HepG2 (cell line): Measurements from ENCODE around the gene NUP62.

Experiments used
- CTCF ChIP-seq: sonication (generic); formaldehyde crosslinking; IDR thresholded peaks from 2 replicates; pipeline ENCODE4 v1.5.0; 2020; ENCODE audit warnings: mild to moderate bottlenecking, missing genetic modification reagents, moderate library complexity
- HMGXB4 ChIP-seq, 2 experiments: sonication (generic) in 1 of 2; formaldehyde crosslinking in 1 of 2; IDR thresholded peaks; 2 replicates each; pipeline versions ENCODE4 v1.4.0 to v1.6.1; 2018 to 2020; ENCODE audit warnings: missing genetic modification reagents in 2 of 2, borderline replicate concordance in 1 of 2, low read depth in 1 of 2, mild to moderate bottlenecking in 1 of 2, missing biosample characterization in 1 of 2
- IRX3 ChIP-seq: sonication (generic); formaldehyde crosslinking; IDR thresholded peaks from 2 replicates; pipeline ENCODE4 v1.8.1; 2023; ENCODE audit warnings: mild to moderate bottlenecking, low read depth, missing genetic modification reagents, borderline replicate concordance
- KLF16 ChIP-seq, 2 experiments: sonication (generic) in 1 of 2; formaldehyde crosslinking in 1 of 2; IDR thresholded peaks; 2 replicates each; pipeline versions ENCODE4 v1.6.1 to v1.8.0; 2016 to 2023; ENCODE audit warnings: missing genetic modification reagents in 2 of 2, missing compliant biosample characterization in 1 of 2
- RNF219 ChIP-seq: sonication (generic); formaldehyde crosslinking; IDR thresholded peaks from 2 replicates; pipeline ENCODE4 v1.5.0; 2020; ENCODE audit warnings: mild to moderate bottlenecking, missing genetic modification reagents

- TF ChIP-seq CTCF (CRISPR knock-in tag) (no peak), HMGXB4 (CRISPR knock-in tag; IDR thresholded peaks at IDR 0.05; ENCODE audit: borderline replicate concordance in 1 of 2, low read depth in 1 of 2) (peak; percentile 20 to 79; a peak in 3 of 4 replicates), KLF16 (CRISPR knock-in tag; IDR thresholded peaks at IDR 0.05) (peak in 1 of 2 experiments; percentile 34; a peak in 1 of 4 replicates), IRX3 (CRISPR knock-in tag) (no peak), RNF219 (CRISPR knock-in tag) (0 out of 2 replicates have a peak, but pooled peaks have one; percentile 30)
Measured at GRCh38 chr19:49876422-49877019, 52.8 kb downstream of the NUP62 start.
